K562 (cell line): ENCODE results near the gene TBC1D25. TPM values are rescaled to one million over a fixed set of nuclear protein-coding genes. Genes with fewer than 3 reads are reported as not detected.

ENCODE experiments used
- ARNT ChIP-seq, 2 experiments: fragments of 450-650 bp; IDR thresholded peaks; 2 replicates each; pipeline ENCODE4 v1.6.1; 2016; ENCODE audit warnings: mild to moderate bottlenecking in 1 of 2
- ATF7 ChIP-seq: fragments of 450-650 bp; IDR thresholded peaks from 2 replicates; pipeline ENCODE4 v1.7.1; 2014; ENCODE audit warnings: mild to moderate bottlenecking, moderate library complexity
- EP400 ChIP-seq: fragments of 450-650 bp; IDR thresholded peaks from 2 replicates; pipeline ENCODE4 v1.6.1; 2017; ENCODE audit warnings: antibody characterized with exemption, mild to moderate bottlenecking, moderate library complexity
- GTF2A2 ChIP-seq: IDR thresholded peaks from 2 replicates; pipeline ENCODE4 v1.6.1; 2016; ENCODE audit warnings: mild to moderate bottlenecking, missing genetic modification characterization, missing compliant biosample characterization
- L3MBTL2 ChIP-seq: fragments of 450-650 bp; IDR thresholded peaks from 2 replicates; pipeline ENCODE4 v1.6.1; 2016; ENCODE audit warnings: mild to moderate bottlenecking, moderate library complexity
- NFIC ChIP-seq: fragments of 450-650 bp; IDR thresholded peaks from 2 replicates; pipeline ENCODE4 v1.6.1; 2017; ENCODE audit warnings: mild to moderate bottlenecking, inconsistent platforms
- polyA plus RNA-seq, 8 experiments: library from polyadenylated mRNA; depleted of rRNA in 4 of 8; stranded (reverse) in 5 of 8; unstranded in 3 of 8; fragments of >200 nt; fragmentation: Nextera tagmentation in 2 of 8; fragmentation: Illumina TruSeq in 1 of 8; extraction: Ambion mirVana in 2 of 8; extraction: Trizol in 1 of 8; gene quantifications; 2 replicates each; pipeline versions ENCODE4 v1.2.1 to v1.2.3, GENCODE V29; 2011 to 2014; ENCODE audit warnings: inconsistent platforms in 1 of 8, missing spikeins in 1 of 8
- total RNA-seq, 7 experiments: library from RNA; depleted of rRNA in 6 of 7; stranded (reverse); fragments of >200 nt in 6 of 7; fragmentation: Illumina TruSeq in 2 of 7; extraction: Trizol in 2 of 7; gene quantifications; 2 replicates each; pipeline versions ENCODE4 v1.2.1 to v1.2.3, GENCODE V29; 2011 to 2021; ENCODE audit warnings: low replicate concordance in 1 of 7
- TF ChIP-seq, protein P1 (sequence below): fragments of 450-650 bp; IDR thresholded peaks from 2 replicates; pipeline ENCODE4 v1.6.1; 2016; ENCODE audit warnings: mild to moderate bottlenecking, moderate library complexity
- TF ChIP-seq, protein P2 (sequence below): fragments of 450-650 bp; conservative IDR thresholded peaks from 2 replicates; pipeline ENCODE4 v1.6.1; 2016; ENCODE audit warnings: missing genetic modification characterization, low read depth, mild to moderate bottlenecking, missing compliant biosample characterization, moderate library complexity
- TF ChIP-seq, protein P3 (sequence below): fragments of 450-650 bp; IDR thresholded peaks from 2 replicates; pipeline ENCODE4 v1.6.1; 2017; ENCODE audit warnings: antibody characterized with exemption, mild to moderate bottlenecking

Gene TBC1D25
- total and polyA plus RNA-seq, 9 of the 15 experiments (the other 6 are each of a cell fraction or from before 2014, with no cell fraction given) = 0.62 to 10.6 (median 3.9) TPM

DNA sequence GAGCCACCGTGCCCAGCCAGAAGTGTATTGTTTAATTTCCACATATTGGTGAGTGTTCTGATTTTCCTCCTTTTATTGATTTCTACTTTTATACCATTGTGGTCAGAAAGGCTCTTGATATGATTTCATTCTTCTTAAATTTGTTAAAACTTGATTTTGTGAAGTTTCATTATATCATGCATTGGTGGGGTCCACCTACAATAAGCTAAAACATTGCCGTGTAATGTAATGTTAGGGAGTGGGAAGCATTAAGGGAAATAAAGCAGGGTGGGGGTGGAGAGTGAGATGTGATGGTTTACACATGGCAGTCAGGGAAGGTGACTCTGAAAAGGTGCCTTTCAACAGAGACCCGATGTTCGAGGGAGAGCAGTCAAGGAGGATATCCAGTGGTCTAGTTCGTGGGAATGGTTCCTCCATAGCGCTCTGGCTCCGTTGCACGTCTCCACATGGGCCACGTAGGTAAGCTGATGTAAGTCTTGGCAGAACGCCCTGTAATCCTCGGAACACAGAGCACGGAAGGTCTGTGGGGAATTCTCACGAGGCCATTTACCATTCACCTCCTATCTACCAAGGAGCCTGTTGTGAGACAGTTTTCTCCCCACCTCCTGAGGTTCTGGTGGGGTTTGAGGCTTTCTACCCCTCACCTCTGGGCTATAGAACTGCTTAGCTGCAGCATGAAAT lies 50.1 kb downstream of the TBC1D25 start (continued):
- TF ChIP-seq, protein P1, sequence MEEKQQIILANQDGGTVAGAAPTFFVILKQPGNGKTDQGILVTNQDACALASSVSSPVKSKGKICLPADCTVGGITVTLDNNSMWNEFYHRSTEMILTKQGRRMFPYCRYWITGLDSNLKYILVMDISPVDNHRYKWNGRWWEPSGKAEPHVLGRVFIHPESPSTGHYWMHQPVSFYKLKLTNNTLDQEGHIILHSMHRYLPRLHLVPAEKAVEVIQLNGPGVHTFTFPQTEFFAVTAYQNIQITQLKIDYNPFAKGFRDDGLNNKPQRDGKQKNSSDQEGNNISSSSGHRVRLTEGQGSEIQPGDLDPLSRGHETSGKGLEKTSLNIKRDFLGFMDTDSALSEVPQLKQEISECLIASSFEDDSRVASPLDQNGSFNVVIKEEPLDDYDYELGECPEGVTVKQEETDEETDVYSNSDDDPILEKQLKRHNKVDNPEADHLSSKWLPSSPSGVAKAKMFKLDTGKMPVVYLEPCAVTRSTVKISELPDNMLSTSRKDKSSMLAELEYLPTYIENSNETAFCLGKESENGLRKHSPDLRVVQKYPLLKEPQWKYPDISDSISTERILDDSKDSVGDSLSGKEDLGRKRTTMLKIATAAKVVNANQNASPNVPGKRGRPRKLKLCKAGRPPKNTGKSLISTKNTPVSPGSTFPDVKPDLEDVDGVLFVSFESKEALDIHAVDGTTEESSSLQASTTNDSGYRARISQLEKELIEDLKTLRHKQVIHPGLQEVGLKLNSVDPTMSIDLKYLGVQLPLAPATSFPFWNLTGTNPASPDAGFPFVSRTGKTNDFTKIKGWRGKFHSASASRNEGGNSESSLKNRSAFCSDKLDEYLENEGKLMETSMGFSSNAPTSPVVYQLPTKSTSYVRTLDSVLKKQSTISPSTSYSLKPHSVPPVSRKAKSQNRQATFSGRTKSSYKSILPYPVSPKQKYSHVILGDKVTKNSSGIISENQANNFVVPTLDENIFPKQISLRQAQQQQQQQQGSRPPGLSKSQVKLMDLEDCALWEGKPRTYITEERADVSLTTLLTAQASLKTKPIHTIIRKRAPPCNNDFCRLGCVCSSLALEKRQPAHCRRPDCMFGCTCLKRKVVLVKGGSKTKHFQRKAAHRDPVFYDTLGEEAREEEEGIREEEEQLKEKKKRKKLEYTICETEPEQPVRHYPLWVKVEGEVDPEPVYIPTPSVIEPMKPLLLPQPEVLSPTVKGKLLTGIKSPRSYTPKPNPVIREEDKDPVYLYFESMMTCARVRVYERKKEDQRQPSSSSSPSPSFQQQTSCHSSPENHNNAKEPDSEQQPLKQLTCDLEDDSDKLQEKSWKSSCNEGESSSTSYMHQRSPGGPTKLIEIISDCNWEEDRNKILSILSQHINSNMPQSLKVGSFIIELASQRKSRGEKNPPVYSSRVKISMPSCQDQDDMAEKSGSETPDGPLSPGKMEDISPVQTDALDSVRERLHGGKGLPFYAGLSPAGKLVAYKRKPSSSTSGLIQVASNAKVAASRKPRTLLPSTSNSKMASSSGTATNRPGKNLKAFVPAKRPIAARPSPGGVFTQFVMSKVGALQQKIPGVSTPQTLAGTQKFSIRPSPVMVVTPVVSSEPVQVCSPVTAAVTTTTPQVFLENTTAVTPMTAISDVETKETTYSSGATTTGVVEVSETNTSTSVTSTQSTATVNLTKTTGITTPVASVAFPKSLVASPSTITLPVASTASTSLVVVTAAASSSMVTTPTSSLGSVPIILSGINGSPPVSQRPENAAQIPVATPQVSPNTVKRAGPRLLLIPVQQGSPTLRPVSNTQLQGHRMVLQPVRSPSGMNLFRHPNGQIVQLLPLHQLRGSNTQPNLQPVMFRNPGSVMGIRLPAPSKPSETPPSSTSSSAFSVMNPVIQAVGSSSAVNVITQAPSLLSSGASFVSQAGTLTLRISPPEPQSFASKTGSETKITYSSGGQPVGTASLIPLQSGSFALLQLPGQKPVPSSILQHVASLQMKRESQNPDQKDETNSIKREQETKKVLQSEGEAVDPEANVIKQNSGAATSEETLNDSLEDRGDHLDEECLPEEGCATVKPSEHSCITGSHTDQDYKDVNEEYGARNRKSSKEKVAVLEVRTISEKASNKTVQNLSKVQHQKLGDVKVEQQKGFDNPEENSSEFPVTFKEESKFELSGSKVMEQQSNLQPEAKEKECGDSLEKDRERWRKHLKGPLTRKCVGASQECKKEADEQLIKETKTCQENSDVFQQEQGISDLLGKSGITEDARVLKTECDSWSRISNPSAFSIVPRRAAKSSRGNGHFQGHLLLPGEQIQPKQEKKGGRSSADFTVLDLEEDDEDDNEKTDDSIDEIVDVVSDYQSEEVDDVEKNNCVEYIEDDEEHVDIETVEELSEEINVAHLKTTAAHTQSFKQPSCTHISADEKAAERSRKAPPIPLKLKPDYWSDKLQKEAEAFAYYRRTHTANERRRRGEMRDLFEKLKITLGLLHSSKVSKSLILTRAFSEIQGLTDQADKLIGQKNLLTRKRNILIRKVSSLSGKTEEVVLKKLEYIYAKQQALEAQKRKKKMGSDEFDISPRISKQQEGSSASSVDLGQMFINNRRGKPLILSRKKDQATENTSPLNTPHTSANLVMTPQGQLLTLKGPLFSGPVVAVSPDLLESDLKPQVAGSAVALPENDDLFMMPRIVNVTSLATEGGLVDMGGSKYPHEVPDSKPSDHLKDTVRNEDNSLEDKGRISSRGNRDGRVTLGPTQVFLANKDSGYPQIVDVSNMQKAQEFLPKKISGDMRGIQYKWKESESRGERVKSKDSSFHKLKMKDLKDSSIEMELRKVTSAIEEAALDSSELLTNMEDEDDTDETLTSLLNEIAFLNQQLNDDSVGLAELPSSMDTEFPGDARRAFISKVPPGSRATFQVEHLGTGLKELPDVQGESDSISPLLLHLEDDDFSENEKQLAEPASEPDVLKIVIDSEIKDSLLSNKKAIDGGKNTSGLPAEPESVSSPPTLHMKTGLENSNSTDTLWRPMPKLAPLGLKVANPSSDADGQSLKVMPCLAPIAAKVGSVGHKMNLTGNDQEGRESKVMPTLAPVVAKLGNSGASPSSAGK = peak; percentile 56; the same call in 1 of the 2 replicates
- TF ChIP-seq EP400 = peak; percentile 78
- peak; percentile 97 to 98 for TF ChIP-seq ARNT (IDR thresholded peaks at IDR 0.05)
- TF ChIP-seq ATF7 = peak; percentile 45
- TF ChIP-seq, protein P2, sequence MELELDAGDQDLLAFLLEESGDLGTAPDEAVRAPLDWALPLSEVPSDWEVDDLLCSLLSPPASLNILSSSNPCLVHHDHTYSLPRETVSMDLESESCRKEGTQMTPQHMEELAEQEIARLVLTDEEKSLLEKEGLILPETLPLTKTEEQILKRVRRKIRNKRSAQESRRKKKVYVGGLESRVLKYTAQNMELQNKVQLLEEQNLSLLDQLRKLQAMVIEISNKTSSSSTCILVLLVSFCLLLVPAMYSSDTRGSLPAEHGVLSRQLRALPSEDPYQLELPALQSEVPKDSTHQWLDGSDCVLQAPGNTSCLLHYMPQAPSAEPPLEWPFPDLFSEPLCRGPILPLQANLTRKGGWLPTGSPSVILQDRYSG (tag) = 0 out of 2 replicates have a peak, but pooled peaks have one; percentile 22
- peak; percentile 74 for TF ChIP-seq NFIC
- TF ChIP-seq L3MBTL2 = peak; percentile 58; the same call in 1 of the 2 replicates
- TF ChIP-seq, protein P3, sequence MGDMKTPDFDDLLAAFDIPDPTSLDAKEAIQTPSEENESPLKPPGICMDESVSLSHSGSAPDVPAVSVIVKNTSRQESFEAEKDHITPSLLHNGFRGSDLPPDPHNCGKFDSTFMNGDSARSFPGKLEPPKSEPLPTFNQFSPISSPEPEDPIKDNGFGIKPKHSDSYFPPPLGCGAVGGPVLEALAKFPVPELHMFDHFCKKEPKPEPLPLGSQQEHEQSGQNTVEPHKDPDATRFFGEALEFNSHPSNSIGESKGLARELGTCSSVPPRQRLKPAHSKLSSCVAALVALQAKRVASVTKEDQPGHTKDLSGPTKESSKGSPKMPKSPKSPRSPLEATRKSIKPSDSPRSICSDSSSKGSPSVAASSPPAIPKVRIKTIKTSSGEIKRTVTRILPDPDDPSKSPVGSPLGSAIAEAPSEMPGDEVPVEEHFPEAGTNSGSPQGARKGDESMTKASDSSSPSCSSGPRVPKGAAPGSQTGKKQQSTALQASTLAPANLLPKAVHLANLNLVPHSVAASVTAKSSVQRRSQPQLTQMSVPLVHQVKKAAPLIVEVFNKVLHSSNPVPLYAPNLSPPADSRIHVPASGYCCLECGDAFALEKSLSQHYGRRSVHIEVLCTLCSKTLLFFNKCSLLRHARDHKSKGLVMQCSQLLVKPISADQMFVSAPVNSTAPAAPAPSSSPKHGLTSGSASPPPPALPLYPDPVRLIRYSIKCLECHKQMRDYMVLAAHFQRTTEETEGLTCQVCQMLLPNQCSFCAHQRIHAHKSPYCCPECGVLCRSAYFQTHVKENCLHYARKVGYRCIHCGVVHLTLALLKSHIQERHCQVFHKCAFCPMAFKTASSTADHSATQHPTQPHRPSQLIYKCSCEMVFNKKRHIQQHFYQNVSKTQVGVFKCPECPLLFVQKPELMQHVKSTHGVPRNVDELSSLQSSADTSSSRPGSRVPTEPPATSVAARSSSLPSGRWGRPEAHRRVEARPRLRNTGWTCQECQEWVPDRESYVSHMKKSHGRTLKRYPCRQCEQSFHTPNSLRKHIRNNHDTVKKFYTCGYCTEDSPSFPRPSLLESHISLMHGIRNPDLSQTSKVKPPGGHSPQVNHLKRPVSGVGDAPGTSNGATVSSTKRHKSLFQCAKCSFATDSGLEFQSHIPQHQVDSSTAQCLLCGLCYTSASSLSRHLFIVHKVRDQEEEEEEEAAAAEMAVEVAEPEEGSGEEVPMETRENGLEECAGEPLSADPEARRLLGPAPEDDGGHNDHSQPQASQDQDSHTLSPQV = peak; percentile 71
- TF ChIP-seq GTF2A2 (tag) = no peak
